DOHH2 (cell line): Measurements from ENCODE around the gene CLASP2.

Experiments used
- H3F3A ChIP-seq: fragments of 200-600 bp; sonication (generic), shearing (Covaris generic); 2 replicates; pipeline ENCODE4 v1.6.0; 2016; ENCODE audit warnings: antibody characterized with exemption, mild to moderate bottlenecking; ENCODE audit not compliant: control insufficient read depth, insufficient read depth
- H3K27ac ChIP-seq: fragments of 200-600 bp; sonication (generic); 2 replicates; pipeline ENCODE4 v1.5.1; 2014; ENCODE audit warnings: low read depth, mild to moderate bottlenecking, low read length, moderate library complexity
- H3K27me3 ChIP-seq: fragments of 200-600 bp; sonication (generic); 2 replicates; pipeline ENCODE4 v1.6.1; 2014; ENCODE audit warnings: mild to moderate bottlenecking, low read length, mixed read lengths; ENCODE audit not compliant: control insufficient read depth
- H3K36me3 ChIP-seq: fragments of 200-600 bp; sonication (generic); 2 replicates; pipeline ENCODE4 v1.6.1; 2014; ENCODE audit warnings: mild to moderate bottlenecking, low read length, moderate library complexity, mixed read lengths; ENCODE audit not compliant: control insufficient read depth
- H3K4me1 ChIP-seq: fragments of 200-600 bp; sonication (generic); 2 replicates; pipeline ENCODE4 v1.6.1; 2014; ENCODE audit warnings: mild to moderate bottlenecking, low read length, mixed read lengths; ENCODE audit not compliant: control insufficient read depth
- H3K4me2 ChIP-seq: fragments of 200-600 bp; sonication (generic); 2 replicates; pipeline ENCODE4 v1.6.0; 2014; ENCODE audit warnings: mild to moderate bottlenecking, low read length, moderate library complexity
- H3K4me3 ChIP-seq: fragments of 200-600 bp; sonication (generic); 2 replicates; pipeline ENCODE4 v1.5.1; 2014; ENCODE audit warnings: mild to moderate bottlenecking, low read length, mixed read lengths
- H3K79me2 ChIP-seq: fragments of 200-600 bp; sonication (generic); 2 replicates; pipeline ENCODE4 v1.6.1; 2014; ENCODE audit warnings: mild to moderate bottlenecking, low read length, mixed read lengths; ENCODE audit not compliant: control insufficient read depth
- H3K9me2 ChIP-seq: fragments of 200-600 bp; sonication (generic); replicated peaks from 2 replicates; pipeline ENCODE4 v1.6.1; 2014; ENCODE audit warnings: mild to moderate bottlenecking, low read length, mixed read lengths; ENCODE audit not compliant: control insufficient read depth
- H3K9me3 ChIP-seq: fragments of 200-600 bp; sonication (generic); 2 replicates; pipeline ENCODE4 v1.6.1; 2014; ENCODE audit warnings: antibody characterized with exemption, low read length, mixed read lengths; ENCODE audit not compliant: control insufficient read depth, insufficient read depth
- H4K20me1 ChIP-seq: fragments of 200-600 bp; sonication (generic); 2 replicates; pipeline ENCODE4 v1.6.0; 2014; ENCODE audit warnings: low read depth, mild to moderate bottlenecking, antibody characterized with exemption, low read length, moderate library complexity; ENCODE audit not compliant: control insufficient read depth, insufficient read depth
- EZH2phosphoT487 ChIP-seq: fragments of 200-600 bp; sonication (generic); IDR thresholded peaks from 2 replicates; pipeline ENCODE4 v1.6.1; 2017; ENCODE audit warnings: borderline replicate concordance, mild to moderate bottlenecking, antibody characterized with exemption, low read length, moderate library complexity, mixed read lengths
- TF ChIP-seq, protein P1 (sequence below): fragments of 200-600 bp; sonication (generic); IDR thresholded peaks from one replicate; pipeline ENCODE4 v1.5.1; 2014; ENCODE audit warnings: antibody characterized with exemption, mild to moderate bottlenecking, low read depth, low read length; ENCODE audit not compliant: poor library complexity, severe bottlenecking

CLASP2 gene

DNA sequence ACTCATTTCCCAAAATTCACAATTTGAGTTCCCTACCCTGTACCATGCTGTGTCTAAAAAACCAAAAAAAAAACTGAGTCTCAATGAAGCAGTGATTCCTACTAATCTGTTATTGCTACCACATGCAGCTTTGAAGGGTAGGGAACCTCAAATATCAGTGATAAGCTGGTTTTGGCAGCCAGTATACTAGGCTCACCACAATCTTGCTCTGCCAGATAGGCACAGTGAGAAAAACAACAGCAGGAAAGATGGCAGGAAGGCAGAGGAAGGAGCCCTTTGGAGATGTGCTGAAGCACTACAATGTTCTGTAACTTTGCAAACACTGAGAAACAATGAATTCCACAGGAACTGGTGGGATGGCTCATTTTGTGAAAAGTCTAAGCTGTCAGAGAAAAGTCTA lies 180.9 kb downstream of the CLASP2 start:
- peaks cover 11% of the 10 kb centered on the region for H3K4me1 ChIP-seq

DNA sequence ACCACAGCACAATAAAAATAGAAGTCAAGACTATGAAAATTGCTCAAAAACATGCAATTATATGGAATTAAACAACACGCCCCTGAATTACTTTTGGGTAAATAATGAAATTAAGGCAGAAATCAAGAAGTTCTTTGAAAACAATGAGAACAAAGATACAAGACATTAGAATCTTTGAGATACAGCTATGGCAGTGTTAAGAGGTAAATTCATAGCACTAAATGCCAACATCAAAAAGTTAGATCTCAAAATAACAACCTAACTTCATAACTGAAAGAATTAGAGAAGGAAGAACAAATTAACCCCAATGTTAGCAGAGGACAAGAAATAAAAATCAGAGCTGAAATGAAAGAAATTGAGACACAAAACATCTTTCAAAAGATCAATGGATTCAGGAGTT lies 191.3 kb downstream of the CLASP2 start:
- no peaks in the 10 kb centered on the region for H4K20me1 ChIP-seq
- H3K4me3 ChIP-seq = no peak overlapping the region
- H3K36me3 ChIP-seq = peaks cover 56% of the 10 kb centered on the region
- no peaks in the 10 kb centered on the region for H3F3A ChIP-seq
- H3K4me1 ChIP-seq = no peaks in the 10 kb centered on the region
- no peak overlapping the region for H3K27ac ChIP-seq
- no peak for TF ChIP-seq EZH2phosphoT487
- TF ChIP-seq, protein P1, sequence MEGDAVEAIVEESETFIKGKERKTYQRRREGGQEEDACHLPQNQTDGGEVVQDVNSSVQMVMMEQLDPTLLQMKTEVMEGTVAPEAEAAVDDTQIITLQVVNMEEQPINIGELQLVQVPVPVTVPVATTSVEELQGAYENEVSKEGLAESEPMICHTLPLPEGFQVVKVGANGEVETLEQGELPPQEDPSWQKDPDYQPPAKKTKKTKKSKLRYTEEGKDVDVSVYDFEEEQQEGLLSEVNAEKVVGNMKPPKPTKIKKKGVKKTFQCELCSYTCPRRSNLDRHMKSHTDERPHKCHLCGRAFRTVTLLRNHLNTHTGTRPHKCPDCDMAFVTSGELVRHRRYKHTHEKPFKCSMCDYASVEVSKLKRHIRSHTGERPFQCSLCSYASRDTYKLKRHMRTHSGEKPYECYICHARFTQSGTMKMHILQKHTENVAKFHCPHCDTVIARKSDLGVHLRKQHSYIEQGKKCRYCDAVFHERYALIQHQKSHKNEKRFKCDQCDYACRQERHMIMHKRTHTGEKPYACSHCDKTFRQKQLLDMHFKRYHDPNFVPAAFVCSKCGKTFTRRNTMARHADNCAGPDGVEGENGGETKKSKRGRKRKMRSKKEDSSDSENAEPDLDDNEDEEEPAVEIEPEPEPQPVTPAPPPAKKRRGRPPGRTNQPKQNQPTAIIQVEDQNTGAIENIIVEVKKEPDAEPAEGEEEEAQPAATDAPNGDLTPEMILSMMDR = no peak
- no peaks in the 10 kb centered on the region for H3K9me2 ChIP-seq
- peaks cover 11% of the 10 kb centered on the region; the same call in 1 of the 2 replicates for H3K9me3 ChIP-seq
- H3K4me2 ChIP-seq = no peak overlapping the region
- no peaks in the 10 kb centered on the region for H3K27me3 ChIP-seq
- H3K79me2 ChIP-seq = no peaks in the 10 kb centered on the region

More for the DNA sequence above, 180.9 kb downstream of the CLASP2 start:
- peaks cover 51% of the 10 kb centered on the region for H3K36me3 ChIP-seq
- no peak overlapping the region for H3K4me2 ChIP-seq
- no peak overlapping the region for H3K27ac ChIP-seq
- H3K4me3 ChIP-seq = no peak overlapping the region
- H4K20me1 ChIP-seq = no peaks in the 10 kb centered on the region
- 0 out of 2 replicates have a peak, but pooled peaks cover 3% of the 10 kb centered on the region for H3F3A ChIP-seq
- no peaks in the 10 kb centered on the region for H3K9me3 ChIP-seq
- H3K9me2 ChIP-seq = no peaks in the 10 kb centered on the region
- TF ChIP-seq EZH2phosphoT487 = no peak
- TF ChIP-seq, protein P1 = no peak
- no peaks in the 10 kb centered on the region for H3K79me2 ChIP-seq
- H3K27me3 ChIP-seq = no peaks in the 10 kb centered on the region

DNA sequence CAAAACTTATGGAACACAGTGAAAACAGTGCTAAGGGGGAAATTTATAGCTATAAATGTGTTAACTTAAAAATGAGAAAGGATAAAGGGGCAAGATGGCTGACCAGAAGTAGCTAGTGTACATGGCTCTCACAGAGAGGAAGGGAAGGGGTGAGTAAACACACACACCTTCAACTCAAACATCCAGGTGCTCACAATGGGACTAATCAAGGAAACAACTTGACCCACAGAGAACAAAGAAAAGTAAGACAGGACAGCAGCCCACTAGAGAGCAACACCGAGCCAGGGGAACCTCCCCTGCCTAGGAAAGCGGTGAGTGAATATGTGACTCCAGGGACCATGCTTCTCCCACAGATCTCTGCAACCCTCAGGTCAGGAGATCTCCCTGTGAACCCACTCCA lies 192.8 kb downstream of the CLASP2 start:
- Histone ChIP-seq H3F3A (no peaks in the 10 kb centered on the region), H3K79me2 (no peaks in the 10 kb centered on the region), H3K4me2 (no peak overlapping the region), H3K9me3 (peaks cover 11% of the 10 kb centered on the region; the same call in 1 of the 2 replicates), H3K27ac (no peak overlapping the region), H3K4me3 (no peak overlapping the region), H3K27me3 (no peaks in the 10 kb centered on the region), H3K9me2 (no peaks in the 10 kb centered on the region), H3K4me1 (no peaks in the 10 kb centered on the region), H4K20me1 (no peaks in the 10 kb centered on the region), H3K36me3 (peaks cover 45% of the 10 kb centered on the region)
- TF ChIP-seq, protein P1 = no peak
- TF ChIP-seq EZH2phosphoT487 = no peak

DNA sequence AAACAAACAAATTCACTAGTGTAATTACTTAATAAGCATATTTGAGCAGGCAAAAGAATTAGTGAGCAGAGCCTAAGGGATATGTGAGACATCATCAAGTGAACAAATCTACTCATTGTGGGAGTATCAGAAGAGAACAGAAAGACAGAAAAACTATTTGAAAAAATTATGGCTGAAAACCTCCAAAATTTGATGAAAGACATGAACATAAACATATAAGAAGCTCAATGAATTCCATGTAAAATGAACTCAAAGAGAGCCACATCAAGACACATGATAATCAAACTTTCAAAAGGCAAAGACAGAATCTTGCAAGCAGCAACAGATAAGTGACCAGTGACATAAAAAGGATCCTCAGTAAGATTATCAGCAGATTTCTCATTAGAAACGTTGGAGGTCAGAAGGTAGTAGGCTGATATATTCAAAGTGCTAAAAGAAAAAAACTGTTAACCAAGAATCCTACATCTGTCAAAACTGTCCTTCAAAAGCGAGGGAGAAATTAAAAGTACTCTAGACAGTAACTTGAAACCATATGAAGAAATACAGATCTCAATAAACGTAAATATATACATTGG lies 194.9 kb downstream of the CLASP2 start:
- H3K27ac ChIP-seq = no peak overlapping the region
- no peaks in the 10 kb centered on the region for H3K27me3 ChIP-seq
- H4K20me1 ChIP-seq = no peaks in the 10 kb centered on the region
- peaks cover 11% of the 10 kb centered on the region; the same call in 1 of the 2 replicates for H3K9me3 ChIP-seq
- H3K79me2 ChIP-seq = no peaks in the 10 kb centered on the region
- no peaks in the 10 kb centered on the region for H3F3A ChIP-seq
- H3K9me2 ChIP-seq = no peaks in the 10 kb centered on the region
- no peak overlapping the region for H3K4me3 ChIP-seq
- H3K4me2 ChIP-seq = no peak overlapping the region
- H3K36me3 ChIP-seq = peaks cover 43% of the 10 kb centered on the region
- H3K4me1 ChIP-seq = no peaks in the 10 kb centered on the region
- TF ChIP-seq, protein P1 = no peak
- TF ChIP-seq EZH2phosphoT487 = no peak
